GM12878 (cell line): Measurements from ENCODE around the gene TUBA4B. TPM values are rescaled to one million over a fixed set of nuclear protein-coding genes. Genes with fewer than 3 reads are reported as not detected.

Experiments used
- ATAC-seq: fragments of 200-7000 bp; cut with Tn5 transposase; 3 replicates; pipeline ENCODE4 v1.9.1; 2020; ENCODE audit warnings: mild to moderate bottlenecking, moderate library complexity
- BruUV-seq: library from RNA; stranded (reverse); fragments of 400-500 nt; replicated peaks from 2 replicates; lab custom pipeline; 2021; lab: Mats Ljungman, UMichigan
- CTCF ChIA-PET: fragments of 300-600 bp; sonication (Branson Sonifier 250); formaldehyde crosslinking; extraction: SDS; loops from one replicate; lab custom pipeline; 2021; ENCODE audit warnings: inconsistent platforms; lab: Yijun Ruan, JAX
- POLR2A ChIA-PET: fragments of 350-600 bp; formaldehyde crosslinking; extraction: SDS; loops from one replicate; lab custom pipeline; 2021; ENCODE audit warnings: inconsistent platforms; lab: Charles Lee
- RAD21 ChIA-PET: fragments of 300-600 bp; sonication (Branson Sonifier 250); formaldehyde crosslinking; loops from one replicate; lab custom pipeline; 2023; ENCODE audit warnings: antibody characterized with exemption; ENCODE audit not compliant: unreplicated experiment; lab: Charles Lee
- SMC1A ChIA-PET: fragments of 300-600 bp; sonication (Branson Sonifier 250); formaldehyde crosslinking; loops from one replicate; lab custom pipeline; 2023; ENCODE audit not compliant: unreplicated experiment, uncharacterized antibody; lab: Charles Lee
- DNase-seq: peaks from one replicate; pipeline ENCODE4 v3.0.0-alpha.2; 2011; ENCODE audit warnings: low read depth, low spot score
- FAIRE-seq: peaks from 3 replicates; lab custom pipeline; 2011; peaks lifted over from hg19 to GRCh38; lab: Jason Lieb, UNC
- H2AFZ ChIP-seq: 2 replicates; pipeline ENCODE4 v1.6.0; 2011; ENCODE audit warnings: low read depth, low read length, control low read depth; ENCODE audit not compliant: control insufficient read depth
- H3K27ac ChIP-seq: 2 replicates; pipeline ENCODE4 v1.5.1; 2011; ENCODE audit warnings: control low read depth; ENCODE audit not compliant: control insufficient read depth, insufficient read depth
- H3K27me3 ChIP-seq, 2 experiments: replicated peaks in 1 of 2; 2 replicates each; pipeline versions ENCODE4 v1.6.0 to v1.6.1; 2011; ENCODE audit warnings: low read length in 1 of 2; ENCODE audit not compliant: control insufficient read depth in 2 of 2, insufficient read depth in 2 of 2
- H3K36me3 ChIP-seq, 2 experiments: 2 replicates each; pipeline ENCODE4 v1.5.1; 2011; ENCODE audit warnings: low read length in 1 of 2; ENCODE audit not compliant: control insufficient read depth in 2 of 2, insufficient read depth in 2 of 2
- H3K4me1 ChIP-seq: 2 replicates; pipeline ENCODE4 v1.6.1; 2011; ENCODE audit warnings: mild to moderate bottlenecking, low read length, moderate library complexity, mixed read lengths; ENCODE audit not compliant: control insufficient read depth, insufficient read depth
- H3K4me2 ChIP-seq: 2 replicates; pipeline ENCODE4 v1.6.0; 2011; ENCODE audit warnings: control low read depth; ENCODE audit not compliant: control insufficient read depth, insufficient read depth
- H3K4me3 ChIP-seq: fragments of 200-600 bp; sonication (generic); 2 replicates; pipeline ENCODE4 v1.5.1; 2016
- H3K79me2 ChIP-seq: 2 replicates; pipeline ENCODE4 v1.6.0; 2011; ENCODE audit warnings: low read length; ENCODE audit not compliant: control insufficient read depth, insufficient read depth
- H3K9ac ChIP-seq: 2 replicates; pipeline ENCODE4 v1.8.0; 2011; ENCODE audit warnings: low read length, control low read depth, mixed read lengths; ENCODE audit not compliant: control insufficient read depth, insufficient read depth
- H3K9me3 ChIP-seq: replicated peaks from 3 replicates; pipeline ENCODE4 v1.5.1; 2011; ENCODE audit warnings: mild to moderate bottlenecking, low read length; ENCODE audit not compliant: control insufficient read depth, insufficient read depth
- H4K20me1 ChIP-seq: 2 replicates; pipeline ENCODE4 v1.6.0; 2011; ENCODE audit not compliant: control insufficient read depth, insufficient read depth
- CREM ChIP-seq: IDR thresholded peaks from 2 replicates; pipeline ENCODE4 v1.6.1; 2014; ENCODE audit warnings: antibody characterized with exemption, low read depth
- EZH2 ChIP-seq: IDR thresholded peaks from 2 replicates; pipeline ENCODE4 v1.6.1; 2012; ENCODE audit warnings: low read depth, mild to moderate bottlenecking, control low read depth, inconsistent platforms, low read length, borderline replicate concordance; ENCODE audit not compliant: control insufficient read depth
- HDAC6 ChIP-seq: fragments of 200-600 bp; sonication (generic); IDR thresholded peaks from one replicate; pipeline ENCODE4 v1.8.0; 2017; ENCODE audit warnings: antibody characterized with exemption; ENCODE audit not compliant: unreplicated experiment
- IKZF1 ChIP-seq: fragments of 450-650 bp; conservative IDR thresholded peaks from 2 replicates; pipeline ENCODE4 v1.6.1; 2017; ENCODE audit warnings: antibody characterized with exemption, mild to moderate bottlenecking
- IKZF2 ChIP-seq, 2 experiments: fragments of 450-650 bp; IDR thresholded peaks; 2 replicates each; pipeline ENCODE4 v1.6.1; 2017; ENCODE audit warnings: mild to moderate bottlenecking in 2 of 2, moderate library complexity in 2 of 2
- LARP7 ChIP-seq: fragments of 450-650 bp; IDR thresholded peaks from 2 replicates; pipeline ENCODE4 v1.6.1; 2017; ENCODE audit warnings: mild to moderate bottlenecking
- MYB ChIP-seq: fragments of 150-350 bp; IDR thresholded peaks from 2 replicates; pipeline ENCODE4 v1.6.1; 2014; ENCODE audit warnings: mild to moderate bottlenecking, low read depth, low read length, borderline replicate concordance
- NRF1 ChIP-seq: conservative IDR thresholded peaks from 2 replicates; pipeline ENCODE4 v1.6.1; 2011; ENCODE audit warnings: mild to moderate bottlenecking, low read depth, low read length, improper control_type of control experiment
- PKNOX1 ChIP-seq: fragments of 450-650 bp; IDR thresholded peaks from 2 replicates; pipeline ENCODE4 v1.6.1; 2016; ENCODE audit warnings: mild to moderate bottlenecking
- RB1 ChIP-seq: fragments of 450-650 bp; formaldehyde crosslinking; IDR thresholded peaks from 2 replicates; pipeline ENCODE4 v1.6.1; 2017; ENCODE audit warnings: mild to moderate bottlenecking, borderline replicate concordance
- RCOR1 ChIP-seq: conservative IDR thresholded peaks from 2 replicates; pipeline ENCODE4 v1.6.1; 2012; ENCODE audit warnings: low read depth, low read length, improper control_type of control experiment
- SIN3A ChIP-seq: IDR thresholded peaks from 2 replicates; pipeline ENCODE4 v1.6.1; 2012; ENCODE audit warnings: low read depth, low read length, improper control_type of control experiment
- SKIL ChIP-seq: fragments of 450-650 bp; IDR thresholded peaks from 2 replicates; pipeline ENCODE4 v1.6.1; 2017; ENCODE audit warnings: mild to moderate bottlenecking, low read depth, inconsistent platforms; ENCODE audit not compliant: poor library complexity, severe bottlenecking
- SMARCA5 ChIP-seq: fragments of 450-650 bp; IDR thresholded peaks from 2 replicates; pipeline ENCODE4 v1.6.1; 2017; ENCODE audit warnings: mild to moderate bottlenecking
- STAT1 ChIP-seq: fragments of 450-650 bp; conservative IDR thresholded peaks from 2 replicates; pipeline ENCODE4 v1.6.1; 2014; ENCODE audit warnings: antibody characterized with exemption, mild to moderate bottlenecking
- WGBS: methylation state at CpG from one replicate; pipeline ENCODE4 v1.1.6; 2016; ENCODE audit warnings: low lambda C conversion rate; ENCODE audit not compliant: insufficient replicate concordance, insufficient coverage; ENCODE audit errors: missing lambda C conversion rate; 5-methylcytosine and 5-hydroxymethylcytosine counted together
- in situ Hi-C: fragments of 300-500 bp; cut with MboI; formaldehyde crosslinking; loops from 9 replicates; pipeline ENCODE4 v1.14.3; 2018; ENCODE audit warnings: mixed read lengths
- intact Hi-C: fragments of 100-400 bp; cut with micrococcal nuclease; formaldehyde crosslinking; loops from one replicate; pipeline ENCODE4 v1.14.2; 2022; ENCODE audit not compliant: unreplicated experiment
- polyA plus RNA-seq, 11 experiments: library from polyadenylated mRNA; depleted of rRNA in 4 of 11; unstranded in 6 of 11; stranded (reverse) in 5 of 11; fragments of >200 nt; fragmentation: Nextera tagmentation in 4 of 11; fragmentation: Illumina TruSeq in 1 of 11; extraction: Ambion mirVana in 4 of 11; extraction: Trizol in 1 of 11; gene quantifications; 1 replicate in 1 of 11; 2 replicates in 10 of 11; pipeline versions ENCODE4 v1.2.1 to v1.2.3, GENCODE V29; 2011 to 2016; ENCODE audit warnings: inconsistent platforms in 2 of 11, missing spikeins in 2 of 11, low read depth in 1 of 11
- total RNA-seq, 4 experiments: library from RNA; depleted of rRNA in 3 of 4; stranded (reverse); fragments of >200 nt in 3 of 4; fragmentation: Illumina TruSeq in 1 of 4; extraction: Trizol in 1 of 4; gene quantifications; 2 replicates each; pipeline versions ENCODE4 v1.2.1 to v1.2.3, GENCODE V29; 2013 to 2021
- TF ChIP-seq, protein P1 (sequence below): fragments of 450-650 bp; IDR thresholded peaks from 2 replicates; pipeline ENCODE4 v1.6.1; 2017; ENCODE audit warnings: mild to moderate bottlenecking, moderate library complexity

Gene TUBA4B
- total and polyA plus RNA-seq, 10 of the 15 experiments (the other 5 are each of a cell fraction or from before 2014, with no cell fraction given): 0.07 TPM; not detected in 9

DNA sequence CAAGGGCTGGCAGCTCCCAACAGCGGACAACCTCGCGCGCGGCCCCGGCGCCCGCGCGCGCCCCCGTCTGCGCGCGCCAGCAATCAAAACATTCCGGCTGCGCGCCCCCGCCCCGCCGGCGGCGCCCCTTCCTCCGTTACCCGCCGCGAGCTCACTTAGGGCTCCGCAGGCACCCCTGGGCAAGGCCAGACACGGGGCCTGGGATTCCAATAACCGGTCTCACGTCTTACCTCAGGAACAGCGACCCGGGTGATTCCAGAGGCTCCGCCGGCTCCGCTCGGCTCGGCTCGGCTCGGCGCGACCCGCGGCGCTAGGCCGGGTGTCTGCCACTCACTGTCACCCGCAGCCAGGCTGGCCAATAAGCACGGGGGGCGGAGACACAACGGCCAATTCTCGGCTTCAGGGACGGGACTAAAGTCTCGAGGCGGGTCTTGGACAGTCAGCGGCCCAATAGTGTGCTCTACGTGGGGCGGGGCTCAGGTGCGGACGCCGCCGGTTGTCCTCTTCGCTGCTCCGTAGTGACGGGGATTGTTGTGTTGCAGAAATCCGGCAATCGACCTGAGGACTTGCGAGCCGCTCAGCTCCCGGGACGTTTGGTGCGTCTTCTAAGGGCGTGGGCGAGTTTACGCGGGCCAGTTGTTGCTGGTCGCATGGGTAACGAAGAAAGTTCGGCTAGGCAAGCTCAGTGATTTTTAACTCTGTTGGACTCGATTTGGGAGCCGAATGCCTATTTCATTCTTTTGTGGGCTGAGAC, 23.6 kb upstream of the TUBA4B start, which contains the start of the genes ANKZF1 and ATG9A:
Gene ANKZF1 (plus strand): TSS at position 502 of the 754 bp plus-strand sequence. CDS start 452 bp downstream, outside the sequence.
Gene ATG9A (minus strand): TSS at position 332 of the 754 bp plus-strand sequence. CDS start 1,612 bp downstream, outside the sequence.
- Histone ChIP-seq H3K79me2 (peaks cover 44% of the 10 kb centered on the region), H3K4me1 (peaks cover 15% of the 10 kb centered on the region), H3K27me3 (no peaks in the 10 kb centered on the region), H3K27ac (peak within 1 kb of the TSS; percentile 87), H4K20me1 (no peaks in the 10 kb centered on the region), H3K9ac (peak within 1 kb of the TSS; percentile 92), H3K36me3 (peaks cover 7 to 28% of the 10 kb centered on the region in 2 experiments), H2AFZ (peak within 1 kb of the TSS; percentile 98), H3K4me3 (peak within 1 kb of the TSS; percentile 97), H3K9me3 (no peaks in the 10 kb centered on the region), H3K4me2 (peak within 1 kb of the TSS; percentile 74)
- WGBS: 1% methylated on average over 80 of the region's 80 CpGs
- RAD21 ChIA-PET: interaction anchor here (0.5 to 2.6 kb wide), 12 partner anchors 11 to 70 kb away, joined by 3 to 14 read pairs (median 5); partner anchors contain the start of genes ABCB6, GLB1L, STK16 and TUBA4A
- in situ Hi-C loops: no loop called here
- DNase-seq (peak; percentile 94), FAIRE-seq (peak; percentile 97), ATAC-seq (peak; percentile 99)
- SMC1A ChIA-PET: interaction anchor here (0.9 to 2.7 kb wide), 9 partner anchors 9 to 70 kb away, joined by 3 to 22 read pairs (median 7); partner anchors contain the start of genes ABCB6, CNPPD1, GLB1L and STK16
- BruUV-seq: no TSS peak
- intact Hi-C loops: loop anchor here (1.0 to 2.0 kb wide), 2 partner anchors 23 to 50 kb away; partner anchors contain the start of genes DNAJB2, TUBA4A and TUBA4B
- CTCF ChIA-PET: interaction anchor here (0.7 to 2.8 kb wide), 13 partner anchors 8 to 900 kb away, joined by 3 to 16 read pairs (median 5); partner anchors contain the start of genes GLB1L, STK16, WNT10A and ZFAND2B
- POLR2A ChIA-PET: interaction anchor here (0.6 to 3.5 kb wide), 14 partner anchors 9 to 344 kb away, joined by 3 to 45 read pairs (median 6); partner anchors contain the start of genes ABCB6, CNPPD1, DNAJB2 and DNPEP
- TF ChIP-seq SMARCA5 (no peak), MYB (no peak), NRF1 (0 out of 2 replicates have a peak, but pooled peaks have one; percentile 12), HDAC6 (no peak), LARP7 (peak; percentile 70; the same call in 1 of the 2 replicates), IKZF2 (IDR thresholded peaks at IDR 0.05) (no peak), EZH2 (no peak), RCOR1 (no peak), SIN3A (peak; percentile 89), RB1 (peak; percentile 89), IKZF1 (peak; percentile 63), SKIL (peak; percentile 82), STAT1 (no peak; the same call in 1 of the 2 replicates), PKNOX1 (peak; percentile 100), CREM (peak; percentile 93)
- TF ChIP-seq, protein P1, sequence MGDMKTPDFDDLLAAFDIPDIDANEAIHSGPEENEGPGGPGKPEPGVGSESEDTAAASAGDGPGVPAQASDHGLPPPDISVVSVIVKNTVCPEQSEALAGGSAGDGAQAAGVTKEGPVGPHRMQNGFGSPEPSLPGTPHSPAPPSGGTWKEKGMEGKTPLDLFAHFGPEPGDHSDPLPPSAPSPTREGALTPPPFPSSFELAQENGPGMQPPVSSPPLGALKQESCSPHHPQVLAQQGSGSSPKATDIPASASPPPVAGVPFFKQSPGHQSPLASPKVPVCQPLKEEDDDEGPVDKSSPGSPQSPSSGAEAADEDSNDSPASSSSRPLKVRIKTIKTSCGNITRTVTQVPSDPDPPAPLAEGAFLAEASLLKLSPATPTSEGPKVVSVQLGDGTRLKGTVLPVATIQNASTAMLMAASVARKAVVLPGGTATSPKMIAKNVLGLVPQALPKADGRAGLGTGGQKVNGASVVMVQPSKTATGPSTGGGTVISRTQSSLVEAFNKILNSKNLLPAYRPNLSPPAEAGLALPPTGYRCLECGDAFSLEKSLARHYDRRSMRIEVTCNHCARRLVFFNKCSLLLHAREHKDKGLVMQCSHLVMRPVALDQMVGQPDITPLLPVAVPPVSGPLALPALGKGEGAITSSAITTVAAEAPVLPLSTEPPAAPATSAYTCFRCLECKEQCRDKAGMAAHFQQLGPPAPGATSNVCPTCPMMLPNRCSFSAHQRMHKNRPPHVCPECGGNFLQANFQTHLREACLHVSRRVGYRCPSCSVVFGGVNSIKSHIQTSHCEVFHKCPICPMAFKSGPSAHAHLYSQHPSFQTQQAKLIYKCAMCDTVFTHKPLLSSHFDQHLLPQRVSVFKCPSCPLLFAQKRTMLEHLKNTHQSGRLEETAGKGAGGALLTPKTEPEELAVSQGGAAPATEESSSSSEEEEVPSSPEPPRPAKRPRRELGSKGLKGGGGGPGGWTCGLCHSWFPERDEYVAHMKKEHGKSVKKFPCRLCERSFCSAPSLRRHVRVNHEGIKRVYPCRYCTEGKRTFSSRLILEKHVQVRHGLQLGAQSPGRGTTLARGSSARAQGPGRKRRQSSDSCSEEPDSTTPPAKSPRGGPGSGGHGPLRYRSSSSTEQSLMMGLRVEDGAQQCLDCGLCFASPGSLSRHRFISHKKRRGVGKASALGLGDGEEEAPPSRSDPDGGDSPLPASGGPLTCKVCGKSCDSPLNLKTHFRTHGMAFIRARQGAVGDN: no peak
